GM12892 (cell line): Measurements from ENCODE around the gene P2RY11.

Experiments
- DNase-seq: peaks from one replicate; pipeline ENCODE4 v3.0.0; 2011; ENCODE audit not compliant: insufficient read length
- FAIRE-seq: peaks from 2 replicates; lab custom pipeline; 2011; peaks lifted over from hg19 to GRCh38; lab: Jason Lieb, UNC
- POLR2A ChIP-seq: IDR thresholded peaks from 2 replicates; pipeline ENCODE4 v1.6.1; 2011; ENCODE audit warnings: low read depth, low read length, control low read depth
- POLR2AphosphoS5 ChIP-seq: IDR thresholded peaks from 2 replicates; pipeline ENCODE4 v1.6.1; 2011; ENCODE audit warnings: low read depth, low read length, control low read depth
- TAF1 ChIP-seq: IDR thresholded peaks from 2 replicates; pipeline ENCODE4 v1.6.1; 2011; ENCODE audit warnings: low read depth, mild to moderate bottlenecking, control low read depth, low read length, borderline replicate concordance

P2RY11 gene

GRCh38 chr19:10109528-10109927 is 2.0 kb upstream of the P2RY11 start:
- TF ChIP-seq TAF1 (no peak), POLR2AphosphoS5 (0 out of 2 replicates have a peak, but pooled peaks have one; percentile 35)
- FAIRE-seq (no peak), DNase-seq (no peak)

DNA sequence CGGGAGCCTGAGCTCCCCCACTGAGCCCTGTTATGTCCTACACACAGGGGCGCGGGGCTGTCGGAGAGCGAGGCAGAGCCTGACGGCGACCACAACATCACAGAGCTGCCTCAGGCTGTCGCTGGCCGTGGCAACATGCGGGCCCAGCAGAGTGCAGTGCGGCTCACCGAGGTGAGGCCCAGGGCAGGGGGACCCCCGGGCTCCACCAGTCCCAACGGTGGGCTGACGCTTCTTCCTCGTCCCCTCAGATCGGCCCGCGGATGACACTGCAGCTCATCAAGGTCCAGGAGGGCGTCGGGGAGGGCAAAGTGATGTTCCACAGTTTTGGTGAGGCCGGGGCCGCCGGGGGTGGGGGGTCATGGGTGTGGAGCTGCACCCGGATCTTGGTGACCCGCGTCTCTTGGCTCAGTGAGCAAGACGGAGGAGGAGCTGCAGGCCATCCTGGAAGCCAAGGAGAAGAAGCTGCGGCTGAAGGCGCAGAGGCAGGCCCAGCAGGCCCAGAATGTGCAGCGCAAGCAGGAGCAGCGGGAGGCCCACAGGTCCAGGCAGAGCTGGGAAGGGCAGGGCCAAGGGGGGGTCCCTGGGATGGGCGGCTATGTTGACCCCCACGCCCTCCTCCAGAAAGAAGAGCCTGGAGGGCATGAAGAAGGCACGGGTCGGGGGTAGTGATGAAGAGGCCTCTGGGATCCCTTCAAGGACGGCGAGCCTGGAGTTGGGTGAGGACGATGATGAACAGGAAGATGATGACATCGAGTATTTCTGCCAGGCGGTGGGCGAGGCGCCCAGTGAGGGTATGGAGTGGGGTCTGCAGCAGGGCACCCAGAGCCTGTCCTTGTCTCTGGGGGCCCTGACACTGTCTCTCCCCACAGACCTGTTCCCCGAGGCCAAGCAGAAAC is 1.2 kb upstream of the P2RY11 start:
- FAIRE-seq, result peak; percentile 9

GRCh38 chr19:10110972-10111317 is 548 bp upstream of the P2RY11 start:
- no peak for FAIRE-seq
- TF ChIP-seq POLR2AphosphoS5, result no peak
- no peak for TF ChIP-seq POLR2A
- TF ChIP-seq TAF1, result no peak
- no peak for DNase-seq

More for the DNA sequence above, 1.2 kb upstream of the P2RY11 start:
- TF ChIP-seq POLR2AphosphoS5 (no peak), POLR2A (0 out of 2 replicates have a peak, but pooled peaks have one; percentile 16), TAF1 (no peak)
- no peak for DNase-seq

DNA sequence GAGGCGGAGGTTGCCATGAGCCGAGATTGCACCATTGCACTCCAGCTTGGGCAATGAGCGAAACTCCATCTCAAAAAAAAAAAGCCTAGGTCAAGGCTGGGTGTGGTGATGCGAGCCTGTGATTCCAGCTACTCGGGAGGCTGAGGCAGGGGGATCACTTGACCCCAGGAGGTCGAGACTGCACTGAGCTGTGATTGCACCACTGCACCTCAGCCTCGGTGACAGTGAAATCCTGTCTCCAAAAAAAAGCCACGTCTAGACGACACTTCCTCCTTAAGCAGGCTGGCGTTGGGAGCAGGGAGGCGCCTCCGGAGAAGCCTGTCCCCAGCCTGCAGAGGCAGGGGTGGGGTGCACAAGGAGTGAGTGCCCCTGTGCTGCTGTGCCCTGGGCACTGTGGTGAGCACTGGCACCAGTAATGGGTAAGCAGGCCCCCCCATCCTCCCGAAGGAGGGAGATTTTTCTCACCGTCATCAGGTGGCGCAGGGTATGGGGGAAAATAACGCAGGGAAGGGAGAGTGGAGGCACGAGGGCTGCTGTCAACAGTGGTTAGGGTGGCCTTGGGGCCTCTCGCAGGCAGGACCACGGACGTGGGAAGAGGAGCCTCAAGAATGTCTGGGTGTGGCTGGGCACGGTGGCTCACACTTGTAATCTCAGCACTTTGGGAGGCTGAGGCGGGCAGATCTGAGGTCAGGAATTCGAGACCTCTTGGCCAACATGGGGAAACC is 706 bp downstream of the P2RY11 start:
- DNase-seq (no peak), FAIRE-seq (no peak)
- TF ChIP-seq POLR2A, result no peak; the same call in 1 of the 2 replicates
- TF ChIP-seq POLR2AphosphoS5, result no peak; the same call in none of the 2 replicates
- no peak for TF ChIP-seq TAF1

DNA sequence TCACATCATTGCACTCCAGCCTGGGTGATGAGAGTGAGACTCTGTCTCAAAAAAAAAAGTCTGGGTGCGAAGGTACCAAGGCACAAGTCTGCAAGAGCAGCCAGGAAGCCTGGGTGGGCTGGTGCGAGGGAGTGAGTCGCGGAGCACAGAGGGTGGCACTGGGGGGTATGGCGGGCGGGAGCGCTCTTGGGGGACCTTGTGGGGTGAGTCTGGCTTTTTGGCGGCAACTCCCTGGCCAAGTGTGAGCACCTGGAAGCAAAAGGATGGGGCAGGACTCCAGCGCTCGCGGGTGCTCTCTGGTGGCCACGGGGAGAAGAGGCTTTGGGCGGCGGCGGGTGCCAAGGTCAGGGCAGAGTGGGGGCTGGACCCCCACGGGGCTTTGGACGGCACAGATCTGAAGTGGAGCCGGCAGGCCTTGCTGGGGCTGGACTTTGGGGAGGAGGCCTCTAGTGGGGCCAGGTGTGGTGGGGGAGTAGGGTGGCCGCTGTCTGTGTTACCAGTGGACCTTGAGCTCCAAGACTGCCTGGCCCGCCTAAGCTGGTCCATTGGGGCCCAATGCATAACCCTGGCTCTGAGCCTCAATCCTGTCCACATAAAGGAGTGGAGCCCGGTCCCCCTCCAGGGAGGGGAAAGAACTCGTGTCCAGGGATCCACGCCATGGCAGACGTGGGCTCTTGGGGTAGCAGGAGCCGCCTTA is 1.6 kb downstream of the P2RY11 start:
- TF ChIP-seq POLR2AphosphoS5 (peak; percentile 30; the same call in 1 of the 2 replicates), POLR2A (no peak; the same call in 1 of the 2 replicates)
- DNase-seq (peak; percentile 58), FAIRE-seq (peak; percentile 88)

DNA sequence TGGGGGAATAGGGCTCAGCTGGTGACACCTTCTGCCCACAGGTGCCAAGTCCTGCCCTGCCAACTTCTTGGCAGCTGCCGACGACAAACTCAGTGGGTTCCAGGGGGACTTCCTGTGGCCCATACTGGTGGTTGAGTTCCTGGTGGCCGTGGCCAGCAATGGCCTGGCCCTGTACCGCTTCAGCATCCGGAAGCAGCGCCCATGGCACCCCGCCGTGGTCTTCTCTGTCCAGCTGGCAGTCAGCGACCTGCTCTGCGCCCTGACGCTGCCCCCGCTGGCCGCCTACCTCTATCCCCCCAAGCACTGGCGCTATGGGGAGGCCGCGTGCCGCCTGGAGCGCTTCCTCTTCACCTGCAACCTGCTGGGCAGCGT is 2.1 kb downstream of the P2RY11 start:
- TF ChIP-seq POLR2A (peak; percentile 82), TAF1 (no peak), POLR2AphosphoS5 (peak; percentile 91)
- no peak for FAIRE-seq
- DNase-seq, result no peak

DNA sequence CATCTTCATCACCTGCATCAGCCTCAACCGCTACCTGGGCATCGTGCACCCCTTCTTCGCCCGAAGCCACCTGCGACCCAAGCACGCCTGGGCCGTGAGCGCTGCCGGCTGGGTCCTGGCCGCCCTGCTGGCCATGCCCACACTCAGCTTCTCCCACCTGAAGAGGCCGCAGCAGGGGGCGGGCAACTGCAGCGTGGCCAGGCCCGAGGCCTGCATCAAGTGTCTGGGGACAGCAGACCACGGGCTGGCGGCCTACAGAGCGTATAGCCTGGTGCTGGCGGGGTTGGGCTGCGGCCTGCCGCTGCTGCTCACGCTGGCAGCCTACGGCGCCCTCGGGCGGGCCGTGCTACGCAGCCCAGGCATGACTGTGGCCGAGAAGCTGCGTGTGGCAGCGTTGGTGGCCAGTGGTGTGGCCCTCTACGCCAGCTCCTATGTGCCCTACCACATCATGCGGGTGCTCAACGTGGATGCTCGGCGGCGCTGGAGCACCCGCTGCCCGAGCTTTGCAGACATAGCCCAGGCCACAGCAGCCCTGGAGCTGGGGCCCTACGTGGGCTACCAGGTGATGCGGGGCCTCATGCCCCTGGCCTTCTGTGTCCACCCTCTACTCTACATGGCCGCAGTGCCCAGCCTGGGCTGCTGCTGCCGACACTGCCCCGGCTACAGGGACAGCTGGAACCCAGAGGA is 2.6 kb downstream of the P2RY11 start:
- TF ChIP-seq TAF1 (no peak), POLR2AphosphoS5 (peak; percentile 16; the same call in 1 of the 2 replicates), POLR2A (no peak; the same call in none of the 2 replicates)
- FAIRE-seq (no peak), DNase-seq (no peak)

- TF ChIP-seq POLR2A, result no peak; the same call in 1 of the 2 replicates
- TF ChIP-seq POLR2AphosphoS5, result peak; percentile 56; the same call in 1 of the 2 replicates
- no peak for FAIRE-seq
- DNase-seq, result peak; percentile 9
Observed at GRCh38 chr19:10114651-10115391, 3.3 kb downstream of the P2RY11 start.

GRCh38 chr19:10115392-10116084 is 4.0 kb downstream of the P2RY11 start:
- FAIRE-seq, result no peak
- TF ChIP-seq TAF1 (no peak), POLR2AphosphoS5 (peak; percentile 95), POLR2A (peak; percentile 92)
- no peak for DNase-seq

- FAIRE-seq, result no peak
- TF ChIP-seq POLR2A, result peak; percentile 62; the same call in 1 of the 2 replicates
- no peak for TF ChIP-seq TAF1
- TF ChIP-seq POLR2AphosphoS5, result peak; percentile 95
- DNase-seq, result no peak
Observed at GRCh38 chr19:10116085-10116865, 4.8 kb downstream of the P2RY11 start.
